ENCODE results near the gene ASCC3.
A peak's percentile ranks its signal among the peaks of the same experiment; 100 is the strongest.
"Not testable (repeated sequence)": the region's sequence is repeated elsewhere in the genome, so short reads cannot be mapped to it uniquely, and the experiment has no call there.

ASCC3 gene

DNA sequence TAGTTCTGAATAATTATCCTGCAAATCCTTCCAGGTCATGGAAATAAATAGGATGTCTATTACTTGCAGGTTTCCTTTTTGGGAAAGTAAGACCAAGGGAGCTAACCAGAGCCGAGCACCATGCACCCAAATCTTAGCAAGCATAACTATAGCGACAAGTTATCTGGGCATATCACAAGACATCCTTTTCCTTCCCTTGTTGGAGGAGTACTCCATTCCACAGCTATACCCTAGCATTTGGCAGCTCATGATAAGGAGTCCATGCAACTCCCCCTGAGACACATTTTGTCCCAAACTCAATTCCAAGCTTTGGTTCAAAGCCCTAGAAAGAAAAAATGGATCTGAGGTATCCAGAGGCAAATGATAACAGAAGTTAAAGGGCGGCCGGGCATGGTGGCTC lies 16.5 kb upstream of the ASCC3 start:
- H3K9me3 Mint-ChIP-seq: no peaks in the 10 kb centered on the region
- H3K4me1 Mint-ChIP-seq (ENCODE audit: low read depth): no peaks in the 10 kb centered on the region
- no peaks in the 10 kb centered on the region for H3K27me3 Mint-ChIP-seq (ENCODE audit: low read depth)
- no peaks in the 10 kb centered on the region for H3K36me3 Mint-ChIP-seq (ENCODE audit: low read depth)
- DNase-seq (ENCODE audit: low spot score): no peak
- no peak overlapping the region for H3K27ac Mint-ChIP-seq
- H3K4me3 Mint-ChIP-seq: no peak overlapping the region

DNA sequence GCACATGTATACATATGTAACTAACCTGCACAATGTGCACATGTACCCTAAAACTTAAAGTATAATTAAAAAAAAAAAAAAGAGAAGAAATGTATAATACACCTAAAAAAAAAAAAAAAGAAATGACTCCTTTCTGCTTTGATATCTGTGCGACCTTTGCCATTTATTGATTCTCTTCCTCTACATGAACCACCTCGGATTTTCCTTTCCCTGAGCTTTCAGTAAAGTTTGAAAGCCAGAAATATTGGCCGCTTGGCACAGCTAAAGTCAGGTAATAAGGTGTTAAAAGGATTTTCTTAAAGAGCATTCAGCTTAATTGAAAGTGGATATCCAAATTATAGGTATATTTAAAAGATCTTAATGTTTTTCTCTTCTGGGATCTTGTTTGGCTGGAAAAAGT lies 12.6 kb upstream of the ASCC3 start:
- Mint-ChIP-seq H3K4me3 (no peak overlapping the region), H3K36me3 (ENCODE audit: low read depth) (no peaks in the 10 kb centered on the region), H3K27ac (no peak overlapping the region), H3K27me3 (ENCODE audit: low read depth) (no peaks in the 10 kb centered on the region), H3K4me1 (ENCODE audit: low read depth) (no peaks in the 10 kb centered on the region), H3K9me3 (no peaks in the 10 kb centered on the region)
- DNase-seq (ENCODE audit: low spot score): no peak

DNA sequence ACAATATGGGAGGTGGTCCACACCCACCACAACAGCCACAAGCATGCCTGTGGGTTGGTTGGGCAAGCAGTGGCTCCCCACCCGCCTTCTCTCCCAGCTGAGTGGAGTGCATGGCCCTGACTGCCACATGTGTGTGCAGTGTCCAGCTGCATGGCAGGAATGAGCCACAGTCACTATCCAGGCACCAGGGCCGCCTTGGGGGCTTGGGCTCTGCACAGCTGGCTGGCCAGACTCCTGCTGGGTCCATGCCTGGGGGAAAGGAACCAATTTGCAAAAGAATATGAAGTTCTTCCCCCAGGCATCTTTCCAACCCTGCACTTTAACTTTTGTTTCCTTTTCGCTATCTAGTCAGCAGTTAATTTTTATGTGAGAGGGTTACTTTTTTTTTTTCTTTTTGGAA lies 11.6 kb upstream of the ASCC3 start:
- H3K4me3 Mint-ChIP-seq: no peak overlapping the region
- no peaks in the 10 kb centered on the region for H3K36me3 Mint-ChIP-seq (ENCODE audit: low read depth)
- no peak for DNase-seq (ENCODE audit: low spot score)
- no peak overlapping the region for H3K27ac Mint-ChIP-seq
- H3K27me3 Mint-ChIP-seq (ENCODE audit: low read depth): no peaks in the 10 kb centered on the region
- no peaks in the 10 kb centered on the region for H3K9me3 Mint-ChIP-seq
- no peaks in the 10 kb centered on the region for H3K4me1 Mint-ChIP-seq (ENCODE audit: low read depth)

DNA sequence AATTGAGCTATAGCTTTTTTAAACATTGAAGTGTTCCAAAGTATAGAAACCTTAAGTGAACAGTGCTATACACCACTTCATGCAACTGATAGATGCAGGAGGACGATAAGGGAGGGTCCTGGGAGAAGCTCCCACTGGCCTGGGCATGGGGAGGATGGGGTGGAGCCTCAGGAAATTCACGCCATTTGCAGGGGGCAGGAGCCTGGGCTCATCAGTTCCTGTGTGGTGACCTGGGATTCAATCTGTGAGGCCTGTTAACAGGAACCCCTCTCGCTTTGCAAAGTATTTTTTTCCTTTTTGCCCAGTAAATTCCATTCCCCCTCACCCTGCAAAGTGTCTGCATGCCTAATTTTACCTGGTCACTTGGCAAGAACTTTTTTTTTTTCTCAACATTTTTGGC lies 11.0 kb upstream of the ASCC3 start:
- DNase-seq (ENCODE audit: low spot score): no peak
- Mint-ChIP-seq H3K36me3 (ENCODE audit: low read depth) (no peaks in the 10 kb centered on the region), H3K27ac (no peak overlapping the region), H3K27me3 (ENCODE audit: low read depth) (no peaks in the 10 kb centered on the region), H3K4me3 (no peak overlapping the region), H3K9me3 (no peaks in the 10 kb centered on the region), H3K4me1 (ENCODE audit: low read depth) (no peaks in the 10 kb centered on the region)

DNA sequence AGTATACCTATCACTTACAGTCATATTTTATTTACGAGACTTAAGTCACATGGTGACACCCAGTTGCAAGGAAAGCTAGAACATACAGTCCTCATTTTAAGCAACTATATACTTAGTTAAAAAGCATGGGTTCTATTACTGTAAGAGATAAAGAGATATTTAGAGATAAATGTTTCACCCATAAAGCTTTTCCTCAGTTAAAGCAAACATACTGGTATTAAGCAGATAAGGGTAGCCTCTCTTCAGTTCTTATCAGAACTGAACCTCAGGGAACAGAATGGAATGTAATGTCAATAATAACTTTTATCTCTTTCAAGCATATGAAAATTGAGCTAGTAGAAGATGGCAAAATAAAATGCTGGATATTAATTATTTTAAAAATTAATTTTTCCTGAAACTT lies 9.9 kb upstream of the ASCC3 start:
- H3K4me3 Mint-ChIP-seq: no peak overlapping the region
- H3K36me3 Mint-ChIP-seq (ENCODE audit: low read depth): no peaks in the 10 kb centered on the region
- no peaks in the 10 kb centered on the region for H3K4me1 Mint-ChIP-seq (ENCODE audit: low read depth)
- no peak overlapping the region for H3K27ac Mint-ChIP-seq
- no peaks in the 10 kb centered on the region for H3K27me3 Mint-ChIP-seq (ENCODE audit: low read depth)
- no peak for DNase-seq (ENCODE audit: low spot score)
- no peaks in the 10 kb centered on the region for H3K9me3 Mint-ChIP-seq

DNA sequence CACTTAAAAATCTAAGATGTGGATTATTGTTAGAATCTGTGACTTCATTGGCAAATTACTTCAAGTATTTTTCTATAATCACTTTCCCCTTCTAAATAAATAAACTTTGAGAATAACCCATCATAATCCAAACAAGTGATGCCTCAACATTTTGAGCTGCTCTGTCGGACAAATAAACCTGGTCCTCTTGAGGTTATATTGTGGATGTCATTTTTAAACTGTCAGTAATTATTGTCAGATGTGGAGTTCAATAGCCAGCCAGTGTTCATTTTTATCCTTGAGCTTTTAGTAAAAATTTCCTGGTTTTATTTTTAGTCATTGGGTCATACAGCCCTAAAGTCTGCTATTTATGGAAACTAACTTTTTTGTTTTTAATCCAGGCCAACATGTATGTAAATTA lies 9.5 kb upstream of the ASCC3 start:
- H3K36me3 Mint-ChIP-seq (ENCODE audit: low read depth); H3K27me3 Mint-ChIP-seq (ENCODE audit: low read depth); H3K9me3 Mint-ChIP-seq; H3K4me1 Mint-ChIP-seq (ENCODE audit: low read depth); H3K4me3 Mint-ChIP-seq; DNase-seq (ENCODE audit: low spot score); H3K27ac Mint-ChIP-seq: not testable (repeated sequence)

DNA sequence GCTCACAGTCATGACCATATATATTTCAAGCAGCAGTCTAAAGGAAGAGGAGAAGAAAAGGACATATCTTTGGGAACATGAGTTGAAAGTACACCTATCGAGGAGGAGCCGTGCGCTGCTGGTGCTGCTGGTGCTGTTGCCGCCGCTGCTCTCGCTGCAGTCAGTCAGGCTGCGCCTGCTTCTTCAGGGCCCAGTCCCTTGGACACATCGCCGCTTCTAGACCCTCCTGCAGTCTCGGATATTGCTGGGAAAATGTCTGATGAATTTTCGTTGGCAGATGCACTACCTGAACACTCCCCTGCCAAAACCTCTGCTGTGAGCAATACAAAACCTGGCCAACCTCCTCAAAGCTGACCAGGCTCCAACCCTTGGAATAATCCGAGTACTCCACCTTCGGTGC lies 8.2 kb upstream of the ASCC3 start:
- Mint-ChIP-seq H3K4me1 (ENCODE audit: low read depth) (no peaks in the 10 kb centered on the region), H3K27ac (no peak overlapping the region)

DNA sequence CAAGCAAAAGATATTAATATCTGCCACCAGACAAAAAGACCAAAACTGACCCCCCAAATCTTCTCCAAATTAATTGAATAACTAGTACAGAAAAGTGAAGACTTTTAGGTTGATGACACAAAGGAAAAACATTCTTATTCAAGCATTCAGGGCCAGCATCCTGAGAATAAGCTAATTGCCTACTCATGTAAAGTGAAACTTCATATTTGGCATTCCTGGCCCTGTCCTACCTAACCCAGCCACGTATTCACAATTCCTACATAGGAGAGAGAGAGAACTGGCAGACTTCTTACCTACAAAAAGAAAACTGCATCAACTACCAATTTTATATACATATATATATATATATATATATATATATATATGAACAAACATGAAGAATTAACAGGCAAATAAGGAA lies 4.9 kb upstream of the ASCC3 start:
- Mint-ChIP-seq H3K4me1 (ENCODE audit: low read depth) (peaks cover 11% of the 10 kb centered on the region), H3K9me3 (no peaks in the 10 kb centered on the region), H3K4me3 (no peak overlapping the region), H3K27me3 (ENCODE audit: low read depth) (peaks cover 3% of the 10 kb centered on the region), H3K36me3 (ENCODE audit: low read depth) (peaks cover under 1% of the 10 kb centered on the region), H3K27ac (no peak overlapping the region)
- no peak for DNase-seq (ENCODE audit: low spot score)

More for the DNA sequence above, 8.2 kb upstream of the ASCC3 start:
- H3K4me3 Mint-ChIP-seq: no peak overlapping the region
- peaks cover 3% of the 10 kb centered on the region for H3K27me3 Mint-ChIP-seq (ENCODE audit: low read depth)
- H3K36me3 Mint-ChIP-seq (ENCODE audit: low read depth): no peaks in the 10 kb centered on the region
- no peak for DNase-seq (ENCODE audit: low spot score)
- no peaks in the 10 kb centered on the region for H3K9me3 Mint-ChIP-seq

DNA sequence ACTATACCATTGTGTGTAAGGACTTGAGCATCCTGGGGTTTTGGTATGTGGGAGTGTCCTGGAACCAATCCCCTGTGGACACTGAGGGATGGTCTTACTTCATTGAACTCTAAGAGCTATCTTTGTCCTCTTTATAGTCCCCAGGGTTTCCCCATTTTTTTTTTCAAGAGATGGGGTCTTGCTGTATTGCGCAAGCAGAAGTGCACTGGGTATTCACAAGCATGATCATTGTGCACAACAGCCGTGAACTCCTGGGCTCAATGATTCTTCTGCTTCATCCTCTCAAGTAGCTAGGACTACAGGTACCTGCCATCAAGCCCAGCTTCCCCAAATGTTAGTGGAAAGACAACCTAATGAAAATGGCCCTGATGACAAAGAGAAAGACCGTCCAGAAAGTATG lies 2.2 kb upstream of the ASCC3 start:
- no peak for DNase-seq (ENCODE audit: low spot score)
- Mint-ChIP-seq H3K27me3 (ENCODE audit: low read depth) (peaks cover 3% of the 10 kb centered on the region), H3K36me3 (ENCODE audit: low read depth) (peaks cover 8% of the 10 kb centered on the region), H3K9me3 (no peaks in the 10 kb centered on the region), H3K4me1 (ENCODE audit: low read depth) (peaks cover 28% of the 10 kb centered on the region), H3K27ac (no peak overlapping the region), H3K4me3 (no peak overlapping the region)

DNA sequence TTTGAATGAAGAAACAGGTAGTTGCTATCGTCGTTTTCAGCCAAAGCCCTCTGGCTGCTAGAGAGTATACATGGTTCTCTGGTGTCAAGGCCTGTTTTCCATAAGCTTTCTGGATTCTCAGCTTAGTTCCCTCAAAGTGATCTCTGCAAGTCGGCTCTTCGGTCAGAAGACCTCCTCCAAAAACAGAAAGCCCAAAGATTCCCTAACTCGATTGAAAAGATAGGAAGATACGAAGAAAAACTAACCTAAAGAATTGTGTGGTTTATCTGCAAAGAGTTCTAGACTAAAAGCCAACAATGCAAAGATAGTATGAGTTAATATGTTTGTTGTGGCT lies 545 bp upstream of the ASCC3 start:
- DNase-seq (ENCODE audit: low spot score): no peak
- Mint-ChIP-seq H3K27me3 (ENCODE audit: low read depth) (peaks cover 3% of the 10 kb centered on the region), H3K4me3 (peak overlapping the region; percentile 100), H3K4me1 (ENCODE audit: low read depth) (peaks cover 37% of the 10 kb centered on the region), H3K36me3 (ENCODE audit: low read depth) (peaks cover 8% of the 10 kb centered on the region), H3K9me3 (no peaks in the 10 kb centered on the region), H3K27ac (peak overlapping the region; percentile 100)

DNA sequence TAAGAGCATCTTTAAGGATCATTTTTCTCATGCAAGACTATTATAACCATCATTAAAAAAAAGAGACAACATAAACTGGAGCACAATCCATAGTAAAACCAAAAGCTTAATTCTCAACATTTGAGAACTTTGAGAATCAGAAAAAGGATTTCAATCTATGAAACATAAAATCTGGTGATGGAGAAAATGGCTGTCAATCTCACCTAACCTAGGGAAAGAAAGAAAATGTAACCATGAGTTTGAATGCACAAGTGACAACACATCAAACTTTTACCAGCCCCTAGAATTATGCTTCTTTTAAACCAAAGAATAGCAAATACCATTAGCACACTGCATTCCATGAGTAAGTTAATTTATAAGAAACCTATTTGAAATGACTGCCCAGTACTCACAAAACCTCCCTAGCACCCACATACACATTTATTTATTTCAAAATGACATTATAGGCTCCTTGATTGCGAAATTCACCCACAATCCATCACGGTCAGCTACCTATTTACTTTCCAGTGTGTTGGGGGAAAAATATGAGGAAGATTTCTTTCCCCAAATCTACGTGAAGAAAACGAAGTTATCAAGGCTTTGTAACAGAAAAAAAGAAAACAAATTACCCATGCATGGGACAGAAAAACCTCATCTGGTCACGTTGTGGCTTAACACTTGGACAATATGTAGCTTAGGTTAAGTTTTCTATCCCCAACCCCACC lies 828 bp downstream of the ASCC3 start:
- Mint-ChIP-seq H3K9me3 (no peaks in the 10 kb centered on the region), H3K36me3 (ENCODE audit: low read depth) (peaks cover 18% of the 10 kb centered on the region), H3K27me3 (ENCODE audit: low read depth) (peaks cover 3% of the 10 kb centered on the region), H3K4me1 (ENCODE audit: low read depth) (peaks cover 47% of the 10 kb centered on the region), H3K4me3 (peak overlapping the region; percentile 100), H3K27ac (peak overlapping the region; percentile 100)
- no peak for DNase-seq (ENCODE audit: low spot score)

DNA sequence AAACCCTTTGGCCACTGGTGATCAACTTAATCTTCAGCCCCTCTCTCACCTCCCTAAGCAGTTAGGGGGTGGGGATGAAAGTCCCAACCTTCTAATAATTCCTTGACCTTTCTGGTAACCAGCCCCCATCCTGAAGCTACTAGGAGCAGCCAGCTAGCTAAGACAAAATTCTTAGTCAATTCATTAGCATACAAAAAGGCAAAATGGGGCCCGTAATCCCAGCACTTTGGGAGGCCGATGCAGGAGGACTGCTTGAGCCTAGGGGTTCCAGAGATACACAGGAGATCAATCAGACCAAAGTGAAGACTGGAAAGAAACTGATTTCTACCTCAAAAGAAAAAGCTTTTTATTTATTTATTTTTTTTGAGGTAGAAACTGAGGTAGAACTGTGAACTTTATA lies 1.8 kb downstream of the ASCC3 start:
- DNase-seq (ENCODE audit: low spot score): no peak
- H3K27ac Mint-ChIP-seq: peak overlapping the region; percentile 64
- peaks cover 24% of the 10 kb centered on the region for H3K36me3 Mint-ChIP-seq (ENCODE audit: low read depth)

DNA sequence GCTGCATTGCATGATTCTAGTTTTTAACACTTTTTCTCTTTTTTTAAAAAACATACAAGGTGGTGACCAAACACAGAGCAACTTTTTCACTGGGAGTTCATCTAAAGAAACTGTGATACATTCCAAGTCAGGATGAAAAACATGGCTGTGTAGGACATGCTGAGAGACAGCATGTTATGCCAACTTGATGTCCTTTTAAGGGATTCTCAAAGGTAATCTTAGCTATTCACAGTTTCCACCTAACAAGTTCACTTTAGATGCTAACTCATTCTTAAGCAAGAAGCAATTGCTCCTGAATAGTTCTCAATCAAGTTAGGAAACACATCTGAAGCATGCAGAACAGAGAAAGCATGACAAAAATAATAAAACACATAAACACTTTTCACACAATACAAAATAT lies 3.3 kb downstream of the ASCC3 start:
- no peaks in the 10 kb centered on the region for H3K27me3 Mint-ChIP-seq (ENCODE audit: low read depth)
- no peak for DNase-seq (ENCODE audit: low spot score)
- H3K4me1 Mint-ChIP-seq (ENCODE audit: low read depth): peaks cover 53% of the 10 kb centered on the region
- peaks cover 36% of the 10 kb centered on the region for H3K36me3 Mint-ChIP-seq (ENCODE audit: low read depth)
- no peak overlapping the region for H3K4me3 Mint-ChIP-seq
- no peaks in the 10 kb centered on the region for H3K9me3 Mint-ChIP-seq
- no peak overlapping the region for H3K27ac Mint-ChIP-seq

More for the DNA sequence above, 1.8 kb downstream of the ASCC3 start:
- Mint-ChIP-seq H3K4me1 (ENCODE audit: low read depth) (peaks cover 51% of the 10 kb centered on the region), H3K9me3 (no peaks in the 10 kb centered on the region), H3K4me3 (peak overlapping the region; percentile 100), H3K27me3 (ENCODE audit: low read depth) (no peaks in the 10 kb centered on the region)

DNA sequence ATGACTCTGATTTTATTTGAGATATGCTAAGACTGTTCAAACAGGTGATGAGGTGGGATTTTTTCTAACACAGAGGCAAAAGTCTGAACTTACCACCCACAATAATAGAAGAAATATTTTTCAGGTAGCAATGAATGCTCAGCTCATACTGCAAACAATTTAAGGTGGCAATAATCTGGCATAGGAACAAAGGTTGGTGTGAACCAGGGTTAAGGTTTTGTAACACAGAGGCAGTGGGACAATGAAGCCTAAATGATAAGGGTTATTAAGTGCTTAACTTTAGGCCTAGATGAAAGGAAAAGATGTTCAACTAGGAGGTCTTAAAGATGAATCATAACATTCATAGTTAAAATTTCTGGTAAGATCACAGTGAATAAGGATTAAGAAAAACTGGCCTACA lies 4.9 kb downstream of the ASCC3 start:
- Mint-ChIP-seq H3K4me1 (ENCODE audit: low read depth) (peaks cover 44% of the 10 kb centered on the region), H3K36me3 (ENCODE audit: low read depth) (peaks cover 45% of the 10 kb centered on the region), H3K4me3 (no peak overlapping the region), H3K27me3 (ENCODE audit: low read depth) (no peaks in the 10 kb centered on the region), H3K27ac (no peak overlapping the region), H3K9me3 (no peaks in the 10 kb centered on the region)
- no peak for DNase-seq (ENCODE audit: low spot score)

DNA sequence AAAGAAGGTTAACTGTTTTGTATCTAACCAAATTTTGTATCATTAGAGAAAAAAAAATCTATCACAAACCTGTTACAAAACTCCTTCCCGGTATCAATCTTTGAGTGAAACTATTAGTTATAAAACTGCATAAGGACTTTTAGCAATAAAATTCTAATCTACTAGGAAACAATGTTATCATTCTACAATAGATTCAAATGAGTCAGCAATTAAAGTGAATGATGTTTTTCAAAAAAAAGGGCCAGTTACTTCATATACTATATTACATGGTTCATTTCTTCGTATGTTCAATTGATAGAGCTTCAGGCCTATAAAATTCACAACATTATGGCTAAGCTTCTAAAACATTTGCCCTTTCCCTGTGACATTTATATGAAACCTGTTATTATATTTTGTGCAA lies 15.6 kb downstream of the ASCC3 start:
- H3K36me3 Mint-ChIP-seq (ENCODE audit: low read depth): peaks cover 61% of the 10 kb centered on the region
- no peaks in the 10 kb centered on the region for H3K9me3 Mint-ChIP-seq
- no peak overlapping the region for H3K27ac Mint-ChIP-seq
- H3K4me1 Mint-ChIP-seq (ENCODE audit: low read depth): peaks cover 10% of the 10 kb centered on the region
- H3K27me3 Mint-ChIP-seq (ENCODE audit: low read depth): no peaks in the 10 kb centered on the region
- no peak overlapping the region for H3K4me3 Mint-ChIP-seq
- no peak for DNase-seq (ENCODE audit: low spot score)
